ENCODE results near the gene CDK12.

CDK12 gene

DNA sequence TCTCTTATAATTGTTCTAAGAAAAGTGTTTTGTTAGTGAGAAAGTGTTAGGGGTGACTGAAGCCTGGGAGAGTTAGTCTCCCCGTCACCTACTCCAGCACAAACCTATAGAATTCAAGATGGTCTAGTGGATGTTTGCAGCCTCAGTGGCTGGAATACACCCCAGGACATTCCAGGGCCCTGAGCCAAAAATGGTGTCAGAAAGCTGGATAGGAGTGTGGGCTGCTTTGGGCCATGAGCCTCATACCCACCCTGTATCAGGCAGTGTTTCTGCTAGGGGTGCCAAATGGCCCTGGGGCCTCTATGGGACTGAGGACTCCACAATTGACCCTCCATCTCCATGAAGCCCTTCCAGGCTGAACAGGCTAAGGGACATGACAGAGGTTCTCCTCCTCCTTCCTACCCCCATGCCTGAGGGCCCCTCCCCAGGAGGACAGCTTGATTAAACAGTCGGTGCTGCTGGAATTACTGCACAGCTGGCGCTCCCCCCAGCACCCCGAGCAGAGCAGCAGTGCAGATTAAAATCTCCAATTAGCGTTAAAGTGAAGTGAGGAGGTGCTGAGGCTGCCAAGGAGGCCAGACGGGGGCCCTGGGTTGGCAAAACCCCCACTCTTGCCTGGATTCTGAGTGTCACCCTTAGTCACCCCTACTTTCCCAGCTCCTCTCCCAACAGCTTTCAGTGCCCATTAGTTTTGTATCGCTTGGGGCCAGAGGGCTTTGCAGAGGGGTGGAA is 87.4 kb downstream of the CDK12 start:
- Histone ChIP-seq H3K9me3 (ENCODE audit: insufficient read depth, low read depth, low read length) (no peaks in the 10 kb centered on the region), H3K9me2 (replicated peaks; ENCODE audit: low read depth, low read length) (no peaks in the 10 kb centered on the region), H3K79me2 (ENCODE audit: insufficient read depth, low read length) (no peaks in the 10 kb centered on the region), H3K4me1 (ENCODE audit: insufficient read depth, low read length, poor library complexity, severe bottlenecking) (no peaks in the 10 kb centered on the region), H4K20me1 (ENCODE audit: insufficient read depth, low read length, poor library complexity, severe bottlenecking) (no peaks in the 10 kb centered on the region), H3F3A (ENCODE audit: low read depth) (no peaks in the 10 kb centered on the region), H3K36me3 (ENCODE audit: insufficient read depth, low read length) (no peaks in the 10 kb centered on the region), H3K9ac (ENCODE audit: low read depth, low read length, poor library complexity, severe bottlenecking) (no peak overlapping the region), H2AFZ (ENCODE audit: low read length) (no peak overlapping the region), H3K27me3 (ENCODE audit: insufficient read depth, low read length, poor library complexity, severe bottlenecking) (no peaks in the 10 kb centered on the region), H3K4me3 (ENCODE audit: low read length, poor library complexity, severe bottlenecking) (no peak overlapping the region), H3K4me2 (ENCODE audit: low read depth, low read length, poor library complexity, severe bottlenecking) (no peak overlapping the region)
- TF ChIP-seq EZH2phosphoT487 (IDR thresholded peaks at IDR 0.05; ENCODE audit: borderline replicate concordance): no peak
- TF ChIP-seq, protein P1, sequence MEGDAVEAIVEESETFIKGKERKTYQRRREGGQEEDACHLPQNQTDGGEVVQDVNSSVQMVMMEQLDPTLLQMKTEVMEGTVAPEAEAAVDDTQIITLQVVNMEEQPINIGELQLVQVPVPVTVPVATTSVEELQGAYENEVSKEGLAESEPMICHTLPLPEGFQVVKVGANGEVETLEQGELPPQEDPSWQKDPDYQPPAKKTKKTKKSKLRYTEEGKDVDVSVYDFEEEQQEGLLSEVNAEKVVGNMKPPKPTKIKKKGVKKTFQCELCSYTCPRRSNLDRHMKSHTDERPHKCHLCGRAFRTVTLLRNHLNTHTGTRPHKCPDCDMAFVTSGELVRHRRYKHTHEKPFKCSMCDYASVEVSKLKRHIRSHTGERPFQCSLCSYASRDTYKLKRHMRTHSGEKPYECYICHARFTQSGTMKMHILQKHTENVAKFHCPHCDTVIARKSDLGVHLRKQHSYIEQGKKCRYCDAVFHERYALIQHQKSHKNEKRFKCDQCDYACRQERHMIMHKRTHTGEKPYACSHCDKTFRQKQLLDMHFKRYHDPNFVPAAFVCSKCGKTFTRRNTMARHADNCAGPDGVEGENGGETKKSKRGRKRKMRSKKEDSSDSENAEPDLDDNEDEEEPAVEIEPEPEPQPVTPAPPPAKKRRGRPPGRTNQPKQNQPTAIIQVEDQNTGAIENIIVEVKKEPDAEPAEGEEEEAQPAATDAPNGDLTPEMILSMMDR (conservative IDR thresholded peaks at IDR 0.05; ENCODE audit: low read length): no peak

DNA sequence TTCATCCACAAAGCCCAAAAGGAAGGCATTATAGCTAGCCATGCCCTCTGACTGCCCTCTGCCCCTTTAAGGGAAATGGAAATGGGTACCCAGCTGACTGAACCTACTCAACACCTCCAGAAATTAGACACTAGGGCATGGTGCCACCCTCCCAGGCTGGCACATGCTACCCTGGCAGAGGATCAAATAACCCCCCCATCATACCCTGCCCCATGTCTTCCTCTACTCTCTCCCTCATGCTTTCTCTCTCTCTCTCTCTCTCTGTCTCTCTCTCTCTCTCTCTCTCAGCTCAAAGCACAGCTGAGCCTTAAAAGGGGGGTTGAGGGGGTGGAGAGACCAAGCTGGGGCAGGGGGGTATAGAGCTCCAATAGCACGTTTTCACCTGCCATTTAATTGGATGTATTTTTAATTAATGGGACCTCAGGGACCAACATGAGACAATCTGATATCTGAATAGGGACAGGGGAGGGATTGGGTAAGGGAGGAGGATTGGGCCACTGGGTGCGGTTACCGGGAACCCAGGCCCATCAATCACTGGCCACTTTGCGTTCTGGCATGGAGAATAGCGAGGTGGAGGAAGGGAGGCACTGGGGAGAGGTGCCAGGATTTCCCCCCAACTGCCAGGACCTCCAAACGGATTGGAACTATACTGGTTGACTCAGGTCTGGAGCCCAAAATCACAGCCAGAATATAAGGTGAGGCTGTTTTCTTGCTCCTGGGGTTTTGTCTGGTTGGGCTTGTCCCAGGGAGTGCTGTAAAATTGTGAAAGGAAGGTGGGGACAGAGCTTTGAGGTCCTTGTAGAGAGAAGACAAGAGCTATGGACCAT is 88.7 kb downstream of the CDK12 start:
- Histone ChIP-seq H3K79me2 (ENCODE audit: insufficient read depth, low read length) (no peaks in the 10 kb centered on the region), H3K4me2 (ENCODE audit: low read depth, low read length, poor library complexity, severe bottlenecking) (no peak overlapping the region), H3K4me1 (ENCODE audit: insufficient read depth, low read length, poor library complexity, severe bottlenecking) (no peaks in the 10 kb centered on the region), H3F3A (ENCODE audit: low read depth) (no peaks in the 10 kb centered on the region), H3K4me3 (ENCODE audit: low read length, poor library complexity, severe bottlenecking) (no peak overlapping the region), H3K27me3 (ENCODE audit: insufficient read depth, low read length, poor library complexity, severe bottlenecking) (no peaks in the 10 kb centered on the region), H3K9ac (ENCODE audit: low read depth, low read length, poor library complexity, severe bottlenecking) (no peak overlapping the region), H3K9me2 (replicated peaks; ENCODE audit: low read depth, low read length) (no peaks in the 10 kb centered on the region), H3K36me3 (ENCODE audit: insufficient read depth, low read length) (no peaks in the 10 kb centered on the region), H4K20me1 (ENCODE audit: insufficient read depth, low read length, poor library complexity, severe bottlenecking) (no peaks in the 10 kb centered on the region), H2AFZ (ENCODE audit: low read length) (no peak overlapping the region), H3K9me3 (ENCODE audit: insufficient read depth, low read depth, low read length) (no peaks in the 10 kb centered on the region)
- no peak for TF ChIP-seq EZH2phosphoT487 (IDR thresholded peaks at IDR 0.05; ENCODE audit: borderline replicate concordance)
- TF ChIP-seq, protein P1 (conservative IDR thresholded peaks at IDR 0.05; ENCODE audit: low read length): no peak

DNA sequence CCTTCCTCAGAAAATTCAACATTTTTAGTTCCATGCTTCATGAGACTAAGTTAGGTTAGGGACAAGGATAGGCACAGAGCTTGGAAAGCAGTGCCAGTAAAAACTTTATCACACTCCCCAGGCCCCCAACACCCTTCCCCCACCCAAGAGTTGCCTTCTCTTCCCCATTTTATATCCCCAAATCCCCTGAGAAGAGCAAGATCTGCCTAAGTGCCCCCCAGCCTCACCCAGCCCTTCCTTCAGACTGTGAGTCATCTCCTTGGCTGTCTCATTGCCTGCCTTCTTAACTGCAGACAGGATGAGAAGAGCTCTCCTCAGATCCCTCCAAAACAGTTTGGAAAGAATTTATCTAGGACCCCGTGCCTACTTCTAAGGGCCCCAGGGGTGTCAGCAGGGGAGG is 90.6 kb downstream of the CDK12 start:
- no peaks in the 10 kb centered on the region for H3K9me2 ChIP-seq (replicated peaks; ENCODE audit: low read depth, low read length)
- no peak overlapping the region for H3K4me2 ChIP-seq (ENCODE audit: low read depth, low read length, poor library complexity, severe bottlenecking)
- H3K36me3 ChIP-seq (ENCODE audit: insufficient read depth, low read length): peaks cover 4% of the 10 kb centered on the region; the same call in 1 of the 2 replicates
- H3K9me3 ChIP-seq (ENCODE audit: insufficient read depth, low read depth, low read length): no peaks in the 10 kb centered on the region
- no peak for TF ChIP-seq EZH2phosphoT487 (IDR thresholded peaks at IDR 0.05; ENCODE audit: borderline replicate concordance)
- TF ChIP-seq, protein P1 (conservative IDR thresholded peaks at IDR 0.05; ENCODE audit: low read length): no peak
- H4K20me1 ChIP-seq (ENCODE audit: insufficient read depth, low read length, poor library complexity, severe bottlenecking): no peaks in the 10 kb centered on the region
- no peaks in the 10 kb centered on the region for H3K79me2 ChIP-seq (ENCODE audit: insufficient read depth, low read length)
- H2AFZ ChIP-seq (ENCODE audit: low read length): no peak overlapping the region
- no peaks in the 10 kb centered on the region for H3F3A ChIP-seq (ENCODE audit: low read depth)
- no peak overlapping the region for H3K4me3 ChIP-seq (ENCODE audit: low read length, poor library complexity, severe bottlenecking)
- H3K9ac ChIP-seq (ENCODE audit: low read depth, low read length, poor library complexity, severe bottlenecking): no peak overlapping the region
- H3K4me1 ChIP-seq (ENCODE audit: insufficient read depth, low read length, poor library complexity, severe bottlenecking): no peaks in the 10 kb centered on the region
- H3K27me3 ChIP-seq (ENCODE audit: insufficient read depth, low read length, poor library complexity, severe bottlenecking): no peaks in the 10 kb centered on the region
